Measurements from ENCODE around the gene PPP2R5A. TPM values are rescaled to one million over a fixed set of nuclear protein-coding genes. Genes with fewer than 3 reads are reported as not detected.
"Not testable (repeated sequence)": the region's sequence is repeated elsewhere in the genome, so short reads cannot be mapped to it uniquely, and the experiment has no call there.

PPP2R5A gene
- total RNA-seq, 1 donor from 2014 or later: 17.5 TPM

DNA sequence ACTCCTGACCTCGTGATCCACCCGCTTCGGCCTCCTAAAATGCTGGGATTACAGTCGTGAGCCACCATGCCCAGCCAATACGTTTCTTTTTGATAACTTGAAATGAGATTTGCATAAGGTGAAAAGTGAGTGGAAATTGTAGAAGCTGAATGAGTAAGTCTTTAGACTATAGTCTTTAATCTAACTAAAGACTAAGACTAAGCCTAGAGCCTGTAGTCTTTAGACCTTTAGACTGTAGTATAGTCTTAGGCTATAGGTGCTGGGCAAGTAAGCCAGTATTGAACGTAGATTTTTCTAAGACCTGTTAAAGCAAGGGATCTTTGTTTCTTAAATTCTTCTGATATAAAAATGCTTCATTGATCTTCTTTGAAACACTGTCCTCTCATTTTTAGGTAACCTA lies 12.1 kb downstream of the PPP2R5A start:
- no peaks in the 10 kb centered on the region for H3K27me3 Mint-ChIP-seq (ENCODE audit: unreplicated experiment)
- no peaks in the 10 kb centered on the region for H3K9me3 Mint-ChIP-seq (ENCODE audit: unreplicated experiment)
- no peak for DNase-seq (ENCODE audit: extremely low spot score, unreplicated experiment)
- no peak overlapping the region for H3K4me3 Mint-ChIP-seq (ENCODE audit: unreplicated experiment)
- TF ChIP-seq, protein P1, sequence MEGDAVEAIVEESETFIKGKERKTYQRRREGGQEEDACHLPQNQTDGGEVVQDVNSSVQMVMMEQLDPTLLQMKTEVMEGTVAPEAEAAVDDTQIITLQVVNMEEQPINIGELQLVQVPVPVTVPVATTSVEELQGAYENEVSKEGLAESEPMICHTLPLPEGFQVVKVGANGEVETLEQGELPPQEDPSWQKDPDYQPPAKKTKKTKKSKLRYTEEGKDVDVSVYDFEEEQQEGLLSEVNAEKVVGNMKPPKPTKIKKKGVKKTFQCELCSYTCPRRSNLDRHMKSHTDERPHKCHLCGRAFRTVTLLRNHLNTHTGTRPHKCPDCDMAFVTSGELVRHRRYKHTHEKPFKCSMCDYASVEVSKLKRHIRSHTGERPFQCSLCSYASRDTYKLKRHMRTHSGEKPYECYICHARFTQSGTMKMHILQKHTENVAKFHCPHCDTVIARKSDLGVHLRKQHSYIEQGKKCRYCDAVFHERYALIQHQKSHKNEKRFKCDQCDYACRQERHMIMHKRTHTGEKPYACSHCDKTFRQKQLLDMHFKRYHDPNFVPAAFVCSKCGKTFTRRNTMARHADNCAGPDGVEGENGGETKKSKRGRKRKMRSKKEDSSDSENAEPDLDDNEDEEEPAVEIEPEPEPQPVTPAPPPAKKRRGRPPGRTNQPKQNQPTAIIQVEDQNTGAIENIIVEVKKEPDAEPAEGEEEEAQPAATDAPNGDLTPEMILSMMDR (IDR thresholded peaks at IDR 0.05): no peak
- H3K36me3 Mint-ChIP-seq (ENCODE audit: unreplicated experiment): no peaks in the 10 kb centered on the region
- H3K27ac Mint-ChIP-seq (ENCODE audit: unreplicated experiment): no peak overlapping the region
- peaks cover 17% of the 10 kb centered on the region for H3K4me1 Mint-ChIP-seq (ENCODE audit: unreplicated experiment)

DNA sequence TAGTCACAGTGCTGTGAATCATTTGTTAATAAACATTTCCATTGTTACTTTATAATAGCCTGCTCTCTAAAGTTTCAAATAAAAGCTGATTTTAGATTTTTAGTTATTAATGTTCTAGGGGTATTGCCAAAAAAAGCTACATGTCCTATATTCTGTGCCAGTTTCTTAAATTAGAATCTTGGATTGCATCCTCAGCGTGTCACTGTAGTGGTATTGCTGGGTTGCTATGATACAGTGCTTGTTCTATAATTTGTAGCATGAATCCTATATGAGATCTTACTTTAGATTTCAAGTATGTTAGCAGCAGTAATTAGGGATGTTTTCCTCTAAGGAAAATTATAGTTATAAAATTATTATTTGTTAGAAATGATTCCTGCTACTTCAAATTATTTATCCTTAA lies 16.4 kb downstream of the PPP2R5A start:
- no peaks in the 10 kb centered on the region for H3K27me3 Mint-ChIP-seq (ENCODE audit: unreplicated experiment)
- no peak for DNase-seq (ENCODE audit: extremely low spot score, unreplicated experiment)
- H3K36me3 Mint-ChIP-seq (ENCODE audit: unreplicated experiment): no peaks in the 10 kb centered on the region
- peak overlapping the region; percentile 74 for H3K27ac Mint-ChIP-seq (ENCODE audit: unreplicated experiment)
- no peak overlapping the region for H3K4me3 Mint-ChIP-seq (ENCODE audit: unreplicated experiment)
- H3K9me3 Mint-ChIP-seq (ENCODE audit: unreplicated experiment): peaks cover 4% of the 10 kb centered on the region
- TF ChIP-seq, protein P1 (IDR thresholded peaks at IDR 0.05): no peak
- H3K4me1 Mint-ChIP-seq (ENCODE audit: unreplicated experiment): peaks cover 24% of the 10 kb centered on the region

DNA sequence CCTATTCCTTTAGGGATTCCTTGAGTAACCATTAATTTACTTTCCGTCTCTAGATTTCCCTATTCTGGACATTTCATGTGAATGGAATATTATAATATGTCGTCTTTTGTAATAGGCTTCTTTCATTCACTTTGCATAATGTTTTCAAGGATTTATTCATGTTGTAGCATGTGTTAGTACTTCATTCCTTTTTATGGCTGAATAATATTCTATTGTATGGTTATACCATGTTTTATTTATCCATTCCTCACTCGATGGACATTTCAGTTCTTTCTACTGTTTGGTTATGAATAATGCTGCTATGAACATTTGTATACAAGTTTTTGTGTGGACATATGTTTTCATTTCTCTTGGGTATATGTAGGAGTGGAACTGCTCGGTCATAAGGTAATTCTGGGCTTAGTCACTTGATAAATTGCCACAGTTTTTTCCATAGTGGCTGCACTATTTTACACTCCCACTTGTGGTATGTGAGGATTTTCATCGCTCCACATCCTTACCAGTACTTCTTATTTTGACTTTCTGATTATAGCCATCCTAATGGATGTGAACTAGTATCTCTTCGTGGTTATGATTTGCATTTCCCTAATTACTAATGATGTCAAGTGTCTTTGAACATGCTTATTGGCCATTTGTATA lies 17.7 kb downstream of the PPP2R5A start:
- TF ChIP-seq, protein P1 (IDR thresholded peaks at IDR 0.05): no peak
- H3K9me3 Mint-ChIP-seq (ENCODE audit: unreplicated experiment): peaks cover 4% of the 10 kb centered on the region
- H3K27ac Mint-ChIP-seq (ENCODE audit: unreplicated experiment): no peak overlapping the region
- no peaks in the 10 kb centered on the region for H3K27me3 Mint-ChIP-seq (ENCODE audit: unreplicated experiment)
- peaks cover 26% of the 10 kb centered on the region for H3K4me1 Mint-ChIP-seq (ENCODE audit: unreplicated experiment)
- no peak for DNase-seq (ENCODE audit: extremely low spot score, unreplicated experiment)
- peaks cover 4% of the 10 kb centered on the region for H3K36me3 Mint-ChIP-seq (ENCODE audit: unreplicated experiment)
- H3K4me3 Mint-ChIP-seq (ENCODE audit: unreplicated experiment): no peak overlapping the region

DNA sequence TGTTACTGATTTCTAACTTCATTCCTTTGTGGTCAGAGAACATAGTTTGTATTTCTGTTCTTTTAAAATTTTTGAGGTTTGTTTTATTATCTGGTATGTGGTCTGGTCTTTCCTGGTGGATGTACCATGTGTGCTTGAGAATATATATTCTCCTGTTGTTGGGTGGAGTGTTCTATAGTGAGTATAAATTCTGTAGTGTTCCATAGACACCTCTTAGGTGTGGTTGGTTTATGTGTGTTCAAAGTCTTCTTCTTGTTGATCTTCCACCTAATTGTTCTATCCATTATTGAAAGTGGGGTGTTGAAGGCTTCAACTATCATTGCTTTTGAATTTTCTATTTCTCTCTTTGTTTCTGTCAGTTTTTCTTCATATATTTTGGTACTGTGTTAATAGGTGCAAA lies 20.1 kb downstream of the PPP2R5A start:
- Mint-ChIP-seq H3K9me3 (ENCODE audit: unreplicated experiment) (peaks cover 4% of the 10 kb centered on the region), H3K27me3 (ENCODE audit: unreplicated experiment) (no peaks in the 10 kb centered on the region), H3K27ac (ENCODE audit: unreplicated experiment) (no peak overlapping the region), H3K36me3 (ENCODE audit: unreplicated experiment) (peaks cover 17% of the 10 kb centered on the region), H3K4me1 (ENCODE audit: unreplicated experiment) (peaks cover 30% of the 10 kb centered on the region), H3K4me3 (ENCODE audit: unreplicated experiment) (no peak overlapping the region)
- TF ChIP-seq, protein P1 (IDR thresholded peaks at IDR 0.05): no peak
- no peak for DNase-seq (ENCODE audit: extremely low spot score, unreplicated experiment)

DNA sequence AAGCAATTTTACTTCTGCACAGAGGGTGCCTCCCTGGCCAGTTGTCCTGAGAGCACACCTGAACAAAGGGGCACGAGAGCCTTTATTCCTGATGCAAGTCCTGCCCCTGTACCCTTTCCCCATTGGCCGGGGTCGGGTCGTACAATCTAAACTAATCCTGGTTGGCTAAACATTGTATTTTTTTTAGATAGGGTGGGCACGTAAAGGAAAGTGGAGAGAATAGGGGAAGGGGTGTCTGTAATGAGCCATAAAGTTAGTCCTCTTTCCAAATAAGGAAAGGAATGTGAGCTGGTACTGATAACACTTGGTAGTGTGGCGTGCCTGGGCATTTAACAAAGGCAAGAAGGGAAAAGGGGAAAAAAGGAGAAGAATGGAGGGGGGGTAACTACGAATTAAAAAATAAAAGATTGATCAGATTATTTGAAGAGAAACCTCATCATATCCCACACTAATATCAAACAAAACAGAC lies 20.8 kb downstream of the PPP2R5A start:
- not testable (repeated sequence) for DNase-seq (ENCODE audit: extremely low spot score, unreplicated experiment); H3K9me3 Mint-ChIP-seq (ENCODE audit: unreplicated experiment); H3K27ac Mint-ChIP-seq (ENCODE audit: unreplicated experiment); H3K27me3 Mint-ChIP-seq (ENCODE audit: unreplicated experiment); H3K4me3 Mint-ChIP-seq (ENCODE audit: unreplicated experiment)
- Mint-ChIP-seq H3K4me1 (ENCODE audit: unreplicated experiment) (peaks cover 37% of the 10 kb centered on the region), H3K36me3 (ENCODE audit: unreplicated experiment) (peaks cover 17% of the 10 kb centered on the region)

Data from osteocyte (in vitro differentiated cells).